Loucy (cell line): ENCODE measurements around the gene FAM219B.

Experiments used
- EZH2phosphoT487 ChIP-seq: fragments of 200-600 bp; IDR thresholded peaks from 2 replicates; pipeline ENCODE4 v1.6.1; 2018; ENCODE audit warnings: antibody characterized with exemption, mild to moderate bottlenecking, moderate library complexity, borderline replicate concordance
- TF ChIP-seq, protein P1 (sequence below): fragments of 200-600 bp; sonication (generic); conservative IDR thresholded peaks from 2 replicates; pipeline ENCODE4 v1.5.1; 2014; ENCODE audit warnings: mild to moderate bottlenecking, antibody characterized with exemption, low read length

DNA sequence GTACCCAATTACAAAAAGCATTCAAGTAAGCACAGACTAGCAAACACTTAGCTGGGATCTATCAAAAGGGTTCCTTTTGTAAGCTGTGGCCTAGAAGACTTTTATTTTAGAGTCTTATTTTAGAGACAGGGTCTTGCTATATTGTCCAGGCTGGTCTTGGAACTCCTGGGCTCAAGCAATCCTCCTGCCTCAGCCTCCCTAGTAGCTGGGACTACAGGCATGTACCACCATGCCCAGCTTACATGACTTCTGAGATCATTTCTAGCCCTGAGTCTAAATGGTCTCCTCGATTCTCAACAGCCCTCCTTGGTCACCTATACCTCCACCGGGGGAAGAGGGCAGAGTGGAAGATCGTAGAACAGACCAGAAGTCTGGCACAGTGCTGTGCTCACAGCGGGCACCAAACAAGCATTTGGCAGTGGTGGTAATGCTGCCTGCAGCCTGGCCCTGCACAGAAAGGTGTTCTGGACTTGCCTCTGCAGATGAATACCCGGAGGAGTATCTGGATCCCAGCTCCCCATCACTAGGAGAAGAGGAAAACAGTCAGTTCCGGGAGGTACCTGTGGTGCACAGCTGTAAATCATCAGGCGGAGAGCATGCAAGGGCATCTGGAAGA is 2.4 kb downstream of the FAM219B start:
- TF ChIP-seq, protein P1, sequence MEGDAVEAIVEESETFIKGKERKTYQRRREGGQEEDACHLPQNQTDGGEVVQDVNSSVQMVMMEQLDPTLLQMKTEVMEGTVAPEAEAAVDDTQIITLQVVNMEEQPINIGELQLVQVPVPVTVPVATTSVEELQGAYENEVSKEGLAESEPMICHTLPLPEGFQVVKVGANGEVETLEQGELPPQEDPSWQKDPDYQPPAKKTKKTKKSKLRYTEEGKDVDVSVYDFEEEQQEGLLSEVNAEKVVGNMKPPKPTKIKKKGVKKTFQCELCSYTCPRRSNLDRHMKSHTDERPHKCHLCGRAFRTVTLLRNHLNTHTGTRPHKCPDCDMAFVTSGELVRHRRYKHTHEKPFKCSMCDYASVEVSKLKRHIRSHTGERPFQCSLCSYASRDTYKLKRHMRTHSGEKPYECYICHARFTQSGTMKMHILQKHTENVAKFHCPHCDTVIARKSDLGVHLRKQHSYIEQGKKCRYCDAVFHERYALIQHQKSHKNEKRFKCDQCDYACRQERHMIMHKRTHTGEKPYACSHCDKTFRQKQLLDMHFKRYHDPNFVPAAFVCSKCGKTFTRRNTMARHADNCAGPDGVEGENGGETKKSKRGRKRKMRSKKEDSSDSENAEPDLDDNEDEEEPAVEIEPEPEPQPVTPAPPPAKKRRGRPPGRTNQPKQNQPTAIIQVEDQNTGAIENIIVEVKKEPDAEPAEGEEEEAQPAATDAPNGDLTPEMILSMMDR, result no peak
- no peak for TF ChIP-seq EZH2phosphoT487
